PC-3 (cell line): Measurements from ENCODE around the gene C12orf75. TPM values are rescaled to one million over a fixed set of nuclear protein-coding genes. Genes with fewer than 3 reads are reported as not detected.

Experiments used
- total RNA-seq: library from RNA; depleted of rRNA; stranded (reverse); fragments of >200 nt; gene quantifications from 2 replicates; pipeline ENCODE4 v1.2.3, GENCODE V29; 2014; rRNA removed

The C12orf75 gene
- total RNA-seq, 1 experiment from 2014 or later: 144 TPM

Other genes starting within 250 kb of the C12orf75 start
- gene ALDH1L2, start 246.2 kb upstream of the C12orf75 start, total RNA-seq: 0.15 and 0.40 TPM in 2 replicates
- gene WASHC4, start 223.0 kb upstream of the C12orf75 start, total RNA-seq: 38.2 and 46.9 TPM in 2 replicates
- 36.2 and 42.2 TPM in 2 replicates for gene APPL2, start 94.5 kb upstream of the C12orf75 start, total RNA-seq